NCI-H526 (cell line): Measurements from ENCODE around the gene PLK3.
"Not testable (repeated sequence)": the region's sequence is repeated elsewhere in the genome, so short reads cannot be mapped to it uniquely, and the experiment has no call there.

Experiments used
- DNase-seq, 2 experiments: peaks; one replicate each; lab custom pipeline; 2025; lab: John Stamatoyannopoulos, UW

The PLK3 gene

GRCh38 chr1:44808938-44809917 is 9.1 kb downstream of the PLK3 start:
- no peak for DNase-seq

GRCh38 chr1:44810101-44810761 is 10.1 kb downstream of the PLK3 start:
- no peak for DNase-seq

- DNase-seq, result not testable (repeated sequence)
Observed at GRCh38 chr1:44810762-44811105, 10.6 kb downstream of the PLK3 start.

GRCh38 chr1:44811234-44811633 is 11.1 kb downstream of the PLK3 start:
- no peak for DNase-seq

GRCh38 chr1:44812822-44813543 is 12.8 kb downstream of the PLK3 start:
- DNase-seq, result peak in 1 of 2 experiments; percentile 57

- DNase-seq, result not testable (repeated sequence)
Observed at GRCh38 chr1:44815926-44816325, 15.7 kb downstream of the PLK3 start.

GRCh38 chr1:44817307-44817706 is 17.1 kb downstream of the PLK3 start:
- DNase-seq, result no peak

GRCh38 chr1:44817771-44818495 is 17.8 kb downstream of the PLK3 start:
- DNase-seq, result no peak

GRCh38 chr1:44819196-44819607 is 19.0 kb downstream of the PLK3 start:
- no peak for DNase-seq

GRCh38 chr1:44819608-44820327 is 19.6 kb downstream of the PLK3 start:
- DNase-seq, result peak; percentile 98 to 99

GRCh38 chr1:44820328-44821239 is 20.4 kb downstream of the PLK3 start:
- DNase-seq, result no peak

GRCh38 chr1:44821240-44821715 is 21.1 kb downstream of the PLK3 start:
- DNase-seq, result no peak

- no peak for DNase-seq
Observed at GRCh38 chr1:44822131-44822701, 22.0 kb downstream of the PLK3 start.

- no peak for DNase-seq
Observed at GRCh38 chr1:44822981-44823451, 22.8 kb downstream of the PLK3 start.

GRCh38 chr1:44824392-44824791 is 24.2 kb downstream of the PLK3 start:
- DNase-seq, result not testable (repeated sequence)

GRCh38 chr1:44826375-44827196 is 26.4 kb downstream of the PLK3 start:
- DNase-seq, result no peak

- DNase-seq, result peak in 1 of 2 experiments; percentile 49
Observed at GRCh38 chr1:44827197-44828002, 27.2 kb downstream of the PLK3 start.
